GM10847 (cell line): Measurements from ENCODE around the gene KRT23.

Experiments
- POLR2A ChIP-seq: IDR thresholded peaks from 2 replicates; pipeline ENCODE4 v1.6.1; 2011; ENCODE audit not compliant: insufficient read length; ENCODE audit errors: extremely low read depth

The KRT23 gene

GRCh38 chr17:40926341-40926740, 11.1 kb downstream of the KRT23 start:
- no peak for TF ChIP-seq POLR2A

- no peak for TF ChIP-seq POLR2A
These were observed 15.2 kb downstream of the KRT23 start for GRCh38 chr17:40922239-40922638.

DNA sequence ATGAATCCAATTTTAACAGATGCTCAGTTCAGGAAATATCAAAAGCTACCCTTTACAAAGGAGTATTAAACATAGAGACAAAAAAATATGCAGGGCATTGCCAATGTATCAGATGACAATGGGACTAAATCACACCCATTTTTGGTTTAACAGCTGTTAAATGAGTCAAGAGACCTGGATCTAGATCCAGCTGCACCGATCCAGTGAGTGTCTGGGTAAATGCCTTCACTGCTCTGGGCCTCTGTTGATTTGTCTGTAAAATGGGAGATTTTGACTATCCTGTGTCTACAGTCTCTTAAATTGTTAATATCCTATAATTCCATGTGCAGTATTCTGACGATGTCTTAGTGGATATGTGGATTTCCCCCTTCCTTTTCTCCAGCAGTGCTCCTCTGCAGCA, 16.4 kb downstream of the KRT23 start:
- no peak for TF ChIP-seq POLR2A

GRCh38 chr17:40916366-40916765, 21.1 kb downstream of the KRT23 start:
- TF ChIP-seq POLR2A: no peak

DNA sequence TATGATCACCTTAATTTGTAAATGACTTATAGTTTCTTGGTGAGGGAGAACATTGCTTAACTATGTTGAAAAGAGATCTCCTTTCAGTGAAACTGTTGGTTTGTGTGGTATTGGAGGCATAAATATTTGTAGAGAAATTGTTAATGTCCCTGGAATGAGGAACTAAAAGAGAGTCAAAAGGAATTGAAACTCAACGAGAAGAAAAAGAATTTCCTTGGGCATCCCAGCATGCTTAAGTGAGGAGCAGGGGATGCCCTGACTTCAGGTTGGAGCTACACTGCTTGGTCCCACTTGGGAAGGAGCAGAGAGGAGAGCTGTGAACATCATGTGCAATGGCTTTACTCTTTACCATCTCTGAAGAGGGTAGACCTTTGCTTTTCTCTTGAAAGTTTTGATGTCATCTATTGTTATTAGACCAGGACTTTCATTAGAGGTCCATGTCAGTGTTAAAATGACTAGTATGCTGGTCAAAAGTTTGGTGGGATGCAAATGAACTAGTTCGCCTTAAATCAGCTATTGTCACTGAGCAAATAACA, 21.7 kb downstream of the KRT23 start:
- TF ChIP-seq POLR2A: no peak

- TF ChIP-seq POLR2A: no peak
These were observed 22.2 kb downstream of the KRT23 start for GRCh38 chr17:40915199-40915661.

GRCh38 chr17:40914075-40914855, 23.2 kb downstream of the KRT23 start:
- no peak for TF ChIP-seq POLR2A

GRCh38 chr17:40912486-40913210, 24.8 kb downstream of the KRT23 start:
- no peak for TF ChIP-seq POLR2A

DNA sequence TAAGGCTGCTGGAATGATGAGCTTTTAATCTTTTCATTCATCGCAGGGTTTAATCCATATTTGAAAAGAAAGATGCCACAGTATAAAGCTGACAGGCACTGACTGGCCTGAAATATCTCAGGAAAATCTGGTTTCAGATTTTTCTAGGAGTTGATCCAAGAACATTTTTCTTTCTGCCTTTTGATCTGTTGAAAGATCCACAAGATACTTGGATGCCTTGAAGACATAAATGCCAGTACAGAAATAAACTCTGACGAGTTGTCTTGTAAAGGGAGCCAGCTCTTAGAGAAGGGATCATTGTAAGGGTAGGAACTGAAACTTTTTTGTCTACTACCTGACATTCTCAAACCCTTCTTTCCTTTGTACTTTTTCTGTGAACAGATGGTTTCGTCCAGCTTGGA, 27.0 kb downstream of the KRT23 start:
- TF ChIP-seq POLR2A: no peak

DNA sequence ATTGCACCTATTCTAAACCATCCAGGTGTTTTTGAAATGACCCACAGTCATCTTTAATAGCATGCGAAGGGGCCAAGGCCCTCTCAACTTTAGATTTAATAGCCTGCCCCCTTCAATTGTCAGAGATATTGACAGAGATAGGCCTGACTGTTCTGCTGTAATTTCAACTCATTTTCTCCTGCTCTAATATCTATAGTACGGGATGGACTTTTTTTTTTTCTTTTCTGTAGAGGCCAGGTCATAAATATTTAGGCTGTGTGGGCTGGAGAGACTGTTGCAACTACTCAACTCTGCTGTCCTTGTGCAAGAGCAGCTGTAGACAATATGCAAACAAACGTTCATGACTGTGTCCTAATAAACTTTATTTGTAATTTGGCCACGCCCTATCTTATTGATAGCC, 27.7 kb downstream of the KRT23 start:
- no peak for TF ChIP-seq POLR2A

- no peak for TF ChIP-seq POLR2A
These were observed 28.1 kb downstream of the KRT23 start for GRCh38 chr17:40909351-40909750.

- no peak for TF ChIP-seq POLR2A
These were observed 30.8 kb downstream of the KRT23 start for GRCh38 chr17:40906613-40907012.

GRCh38 chr17:40905370-40905769, 32.1 kb downstream of the KRT23 start:
- no peak for TF ChIP-seq POLR2A

GRCh38 chr17:40903129-40903847, 34.2 kb downstream of the KRT23 start:
- no peak for TF ChIP-seq POLR2A

GRCh38 chr17:40902498-40902897, 34.9 kb downstream of the KRT23 start:
- no peak for TF ChIP-seq POLR2A
